CD8-positive, alpha-beta memory T cell (primary cell): ENCODE results near the gene PRPF40B. TPM values are rescaled to one million over a fixed set of nuclear protein-coding genes. Genes with fewer than 3 reads are reported as not detected.

Source experiments
- CTCF ChIA-PET: fragments of 350-600 bp; sonication (Branson Sonifier 250); formaldehyde crosslinking; loops from one replicate; lab custom pipeline; 2021; ENCODE audit warnings: antibody characterized with exemption; lab: Charles Lee
- POLR2A ChIA-PET: fragments of 350-600 bp; sonication (Branson Sonifier 250); formaldehyde crosslinking; loops from one replicate; lab custom pipeline; 2021; ENCODE audit warnings: antibody characterized with exemption; lab: Charles Lee
- DNase-seq, 5 donors: peaks; one replicate each; pipeline versions ENCODE4 v3.0.0 to v3.0.0-alpha.2; 2020 to 2022; ENCODE audit warnings: mixed read lengths in 1 of 5
- H3K27ac ChIP-seq: one replicate; pipeline ENCODE4 v1.7.0; 2013; ENCODE audit warnings: low read depth, mild to moderate bottlenecking, low read length, moderate library complexity
- H3K27me3 ChIP-seq: 2 replicates; pipeline ENCODE4 v1.7.0; 2013; ENCODE audit warnings: low read length, mild to moderate bottlenecking; ENCODE audit not compliant: insufficient read depth, poor library complexity, severe bottlenecking
- H3K36me3 ChIP-seq: 2 replicates; pipeline ENCODE4 v1.7.0; 2013; ENCODE audit warnings: mild to moderate bottlenecking, low read length, moderate library complexity; ENCODE audit not compliant: insufficient read depth
- H3K4me1 ChIP-seq: 2 replicates; pipeline ENCODE4 v1.7.0; 2013; ENCODE audit warnings: mild to moderate bottlenecking, low read length, moderate library complexity; ENCODE audit not compliant: insufficient read depth
- H3K4me3 ChIP-seq: 2 replicates; pipeline ENCODE4 v1.7.0; 2013; ENCODE audit warnings: mild to moderate bottlenecking, low read length
- H3K9me3 ChIP-seq: 2 replicates; pipeline ENCODE4 v1.7.0; 2013; ENCODE audit warnings: mild to moderate bottlenecking, low read length
- H3K27ac Mint-ChIP-seq, 8 donors: one replicate each; pipeline ENCODE4 v1.8.0; 2020 to 2021; ENCODE audit warnings: mixed read lengths in 8 of 8, mild to moderate bottlenecking in 6 of 8, inconsistent platforms in 3 of 8, moderate library complexity in 3 of 8
- H3K27me3 Mint-ChIP-seq, 2 donors: one replicate each; pipeline ENCODE4 v1.8.0; 2020 to 2021; ENCODE audit warnings: mixed read lengths in 2 of 2, mild to moderate bottlenecking in 1 of 2, moderate library complexity in 1 of 2
- H3K36me3 Mint-ChIP-seq, 3 donors: one replicate each; pipeline ENCODE4 v1.8.0; 2020 to 2021; ENCODE audit warnings: mixed read lengths in 3 of 3, inconsistent platforms in 1 of 3, mild to moderate bottlenecking in 1 of 3
- H3K4me1 Mint-ChIP-seq, 3 donors: one replicate each; pipeline ENCODE4 v1.8.0; 2020 to 2021; ENCODE audit warnings: mixed read lengths in 3 of 3, inconsistent platforms in 1 of 3, mild to moderate bottlenecking in 1 of 3
- H3K4me3 Mint-ChIP-seq, 7 donors: one replicate each; pipeline ENCODE4 v1.8.0; 2020 to 2021; ENCODE audit warnings: mixed read lengths in 7 of 7, mild to moderate bottlenecking in 6 of 7, moderate library complexity in 4 of 7, inconsistent platforms in 2 of 7
- H3K9me3 Mint-ChIP-seq, 5 donors: one replicate each; pipeline ENCODE4 v1.8.0; 2020 to 2022; ENCODE audit warnings: mixed read lengths in 5 of 5, mild to moderate bottlenecking in 3 of 5, moderate library complexity in 2 of 5, inconsistent platforms in 1 of 5
- polyA plus RNA-seq: library from polyadenylated mRNA; unstranded; fragments of 300-500 nt; fragmentation: Illumina TruSeq; gene quantifications from one replicate; pipeline ENCODE4 v1.2.3, GENCODE V29; 2021
- total RNA-seq, 2 experiments: library from RNA; stranded (reverse); gene quantifications; one replicate each; pipeline ENCODE4 v1.2.3, GENCODE V29; 2021

Gene PRPF40B
- total and polyA plus RNA-seq, 3 experiments from 2014 or later = 2.0 to 9.9 (median 9.0) TPM

DNA sequence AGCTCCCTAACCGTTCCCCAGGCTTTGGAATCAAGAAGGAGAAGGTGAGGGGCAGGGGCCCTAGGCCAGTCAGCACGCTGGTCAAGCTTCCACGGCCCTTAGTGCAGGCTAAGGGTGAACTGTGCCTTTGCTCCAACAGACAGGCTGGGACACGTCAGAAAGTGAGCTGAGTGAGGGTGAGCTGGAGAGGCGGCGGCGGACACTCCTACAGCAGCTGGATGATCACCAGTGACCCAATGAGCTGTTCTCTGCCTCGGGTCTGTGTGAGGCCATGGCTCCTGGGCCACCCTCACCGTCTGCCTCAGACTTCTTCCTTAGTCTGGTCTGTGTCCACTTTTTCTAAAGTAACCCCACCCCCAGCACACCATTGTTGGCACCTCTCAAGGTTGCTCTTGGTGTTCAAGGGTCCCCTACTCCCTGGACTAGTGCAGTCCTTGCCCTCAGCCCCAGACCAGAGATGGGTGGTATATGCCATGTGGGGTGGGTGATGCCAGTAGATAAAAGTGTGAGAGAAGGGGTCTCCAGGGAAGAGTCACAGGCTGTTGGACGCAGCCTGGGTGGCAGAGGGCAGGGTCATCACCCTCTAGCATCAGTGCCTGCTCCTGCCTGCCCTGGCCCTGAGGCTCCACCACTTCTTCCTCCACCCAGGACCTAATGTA is 20.7 kb downstream of the PRPF40B start:
- Mint-ChIP-seq H3K4me1 (peaks cover 21 to 28% (median 23%) of the 10 kb centered on the region in 3 donors), H3K36me3 (peaks cover 0 to 55% (median 3%) of the 10 kb centered on the region in 3 donors), H3K9me3 (no peaks in the 10 kb centered on the region), H3K27me3 (no peaks in the 10 kb centered on the region), H3K27ac (peak overlapping the region in 7 of 8 donors; percentile 71 to 98 (median 91)), H3K4me3 (no peak overlapping the region)
- Histone ChIP-seq H3K36me3 (peaks cover 5% of the 10 kb centered on the region), H3K27ac (no peak overlapping the region), H3K4me3 (no peak overlapping the region), H3K4me1 (peaks cover 17% of the 10 kb centered on the region), H3K27me3 (no peaks in the 10 kb centered on the region), H3K9me3 (no peaks in the 10 kb centered on the region)
- ChIA-PET CTCF (interaction anchor here (0.9 to 10.3 kb wide), 14 partner anchors 8 to 285 kb away, joined by 3 to 248 read pairs (median 12); partner anchors contain the start of genes FMNL3 and TMBIM6), POLR2A (interaction anchor here (2.6 kb wide), 1 partner anchor 62 kb away, joined by 15 read pairs; the partner anchor contains the start of gene FMNL3)
- peak in 1 of 5 donors; percentile 42 for DNase-seq

DNA sequence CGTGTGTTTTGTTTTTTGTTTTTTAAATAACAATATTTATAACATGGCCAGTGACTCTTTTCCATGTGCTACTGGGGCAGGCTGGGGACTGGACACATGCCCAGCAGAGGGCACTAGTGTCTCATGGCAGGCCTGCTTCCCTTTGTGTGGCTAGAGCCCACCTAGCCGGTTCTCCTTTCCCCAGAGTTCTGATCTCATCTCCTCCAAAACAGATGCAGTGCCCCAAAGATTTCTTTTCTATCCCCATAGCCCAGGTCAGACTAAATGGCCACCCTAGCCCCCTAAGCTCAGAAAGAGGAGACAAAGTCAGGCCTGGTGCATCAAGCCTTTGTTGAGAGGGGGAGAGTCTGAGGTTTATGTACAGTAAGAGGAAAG is 21.2 kb downstream of the PRPF40B start:
- POLR2A ChIA-PET = interaction anchor here (0.6 to 2.6 kb wide), 4 partner anchors 26 to 62 kb away, joined by 3 to 15 read pairs (median 8); partner anchors contain the start of gene FMNL3
- H3K36me3 Mint-ChIP-seq = peaks cover 0 to 59% (median 3%) of the 10 kb centered on the region in 3 donors
- no peaks in the 10 kb centered on the region for H3K9me3 Mint-ChIP-seq
- Histone ChIP-seq H3K36me3 (peaks cover 9% of the 10 kb centered on the region), H3K27me3 (no peaks in the 10 kb centered on the region), H3K4me1 (peaks cover 17% of the 10 kb centered on the region), H3K27ac (no peak overlapping the region), H3K4me3 (no peak overlapping the region), H3K9me3 (no peaks in the 10 kb centered on the region)
- CTCF ChIA-PET = interaction anchor here (0.7 to 10.3 kb wide), 17 partner anchors 9 to 286 kb away, joined by 3 to 248 read pairs (median 7); partner anchors contain the start of genes FMNL3 and TMBIM6
- peak overlapping the region in 2 of 7 donors; percentile 20 to 23 for H3K4me3 Mint-ChIP-seq
- H3K27me3 Mint-ChIP-seq = no peaks in the 10 kb centered on the region
- H3K27ac Mint-ChIP-seq = peak overlapping the region; percentile 44 to 98 (median 89)
- peak; percentile 76 to 89 (median 77) for DNase-seq
- H3K4me1 Mint-ChIP-seq = peaks cover 18 to 31% (median 23%) of the 10 kb centered on the region in 3 donors

DNA sequence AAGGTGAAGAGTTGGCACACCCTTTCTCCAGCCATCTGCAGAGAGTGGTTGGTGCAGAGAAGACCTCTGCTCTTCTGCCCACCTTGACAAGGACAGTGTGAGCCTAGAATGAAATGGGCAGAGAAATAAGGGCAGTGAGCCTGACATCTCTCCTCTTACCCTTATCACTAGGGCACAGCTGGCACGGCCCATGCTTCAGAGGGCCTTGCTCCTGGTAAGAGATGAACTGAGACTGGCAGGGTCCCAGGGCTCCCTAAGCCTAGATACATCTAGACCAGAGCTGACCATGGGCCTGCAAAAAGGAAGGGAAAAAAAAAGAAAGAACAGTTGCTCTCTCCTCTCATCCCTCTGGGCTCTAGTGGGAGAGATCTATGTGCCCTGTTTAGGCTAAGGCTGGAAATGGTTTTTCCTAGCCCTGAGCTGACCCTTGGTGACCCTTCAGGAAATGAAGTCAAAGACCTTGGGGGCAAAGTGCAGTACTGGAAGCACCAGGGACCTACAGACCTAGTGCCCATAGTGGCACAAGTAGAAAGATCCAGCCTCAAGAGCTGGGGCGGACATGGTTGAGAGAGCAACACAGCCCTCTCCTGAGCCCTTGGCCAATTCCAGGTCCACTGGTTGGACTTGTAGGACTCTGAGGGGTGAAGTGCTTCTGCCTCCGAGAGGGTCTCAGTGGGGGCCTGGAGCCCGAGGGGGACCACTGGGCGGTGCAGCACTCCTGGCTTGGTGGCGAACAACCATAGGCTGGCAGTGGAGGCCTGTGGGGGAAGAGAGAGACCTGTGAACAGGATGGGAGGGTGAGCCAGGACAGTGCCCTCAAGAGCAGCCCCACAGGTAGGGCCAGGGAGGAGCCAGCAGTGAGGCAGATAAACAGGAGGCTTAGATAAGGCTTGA is 22.0 kb downstream of the PRPF40B start:
- DNase-seq = no peak
- Histone ChIP-seq H3K27me3 (no peaks in the 10 kb centered on the region), H3K4me3 (no peak overlapping the region), H3K36me3 (peaks cover 15% of the 10 kb centered on the region), H3K4me1 (peaks cover 17% of the 10 kb centered on the region), H3K27ac (no peak overlapping the region), H3K9me3 (no peaks in the 10 kb centered on the region)
- CTCF ChIA-PET = interaction anchor here (0.7 to 10.3 kb wide), 17 partner anchors 8 to 132 kb away, joined by 3 to 248 read pairs (median 7); partner anchors contain the start of genes FMNL3 and TMBIM6
- Mint-ChIP-seq H3K27ac (peak overlapping the region; percentile 44 to 98 (median 84)), H3K4me1 (peaks cover 18 to 35% (median 23%) of the 10 kb centered on the region in 3 donors), H3K27me3 (no peaks in the 10 kb centered on the region), H3K4me3 (no peak overlapping the region), H3K36me3 (peaks cover 0 to 65% (median 9%) of the 10 kb centered on the region in 3 donors), H3K9me3 (no peaks in the 10 kb centered on the region)
- POLR2A ChIA-PET = interaction anchor here (0.6 to 2.6 kb wide), 7 partner anchors 19 to 61 kb away, joined by 3 to 15 read pairs (median 5); partner anchors contain the start of gene FMNL3

DNA sequence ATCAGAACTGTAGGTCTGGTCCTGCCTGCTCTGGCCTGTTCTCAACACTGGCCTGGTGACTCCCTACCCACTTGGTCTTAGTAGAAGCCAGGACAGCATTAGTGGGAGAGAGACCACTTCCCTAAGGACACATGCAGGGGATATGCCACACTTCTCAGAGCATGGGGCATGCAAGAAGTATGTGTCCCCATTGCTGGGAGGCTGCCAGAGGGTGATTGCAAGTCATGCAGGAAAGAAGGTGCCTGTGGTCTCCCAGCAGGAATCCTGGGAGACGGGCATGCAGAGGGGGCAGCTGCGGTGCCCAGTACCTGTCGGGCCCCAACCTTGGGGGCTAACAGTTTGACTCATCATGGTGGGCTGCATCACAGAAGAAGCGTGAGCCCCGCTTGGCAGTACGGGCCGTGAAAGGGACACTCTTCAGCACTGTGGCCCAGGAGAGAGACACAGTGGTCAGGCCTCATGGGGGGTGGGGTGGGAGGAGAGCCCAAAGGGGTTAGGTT is 23.0 kb downstream of the PRPF40B start:
- H3K36me3 ChIP-seq = peaks cover 17% of the 10 kb centered on the region
- DNase-seq = no peak
- H3K9me3 ChIP-seq = no peaks in the 10 kb centered on the region
- Mint-ChIP-seq H3K27ac (peak overlapping the region in 2 of 8 donors; percentile 24 to 51), H3K4me1 (peaks cover 18 to 35% (median 23%) of the 10 kb centered on the region in 3 donors), H3K9me3 (no peaks in the 10 kb centered on the region), H3K36me3 (peaks cover 0 to 75% (median 9%) of the 10 kb centered on the region in 3 donors), H3K4me3 (no peak overlapping the region), H3K27me3 (no peaks in the 10 kb centered on the region)
- no peak overlapping the region for H3K27ac ChIP-seq
- ChIA-PET POLR2A (interaction anchor here (0.6 kb wide), 1 partner anchor 12 kb away, joined by 4 read pairs; no protein-coding TSS in a partner anchor), CTCF (interaction anchor here (1.0 to 10.3 kb wide), 6 partner anchors 9 to 61 kb away, joined by 3 to 248 read pairs (median 12); partner anchors contain the start of gene FMNL3)
- H3K27me3 ChIP-seq = no peaks in the 10 kb centered on the region
- no peak overlapping the region for H3K4me3 ChIP-seq
- H3K4me1 ChIP-seq = peaks cover 17% of the 10 kb centered on the region

DNA sequence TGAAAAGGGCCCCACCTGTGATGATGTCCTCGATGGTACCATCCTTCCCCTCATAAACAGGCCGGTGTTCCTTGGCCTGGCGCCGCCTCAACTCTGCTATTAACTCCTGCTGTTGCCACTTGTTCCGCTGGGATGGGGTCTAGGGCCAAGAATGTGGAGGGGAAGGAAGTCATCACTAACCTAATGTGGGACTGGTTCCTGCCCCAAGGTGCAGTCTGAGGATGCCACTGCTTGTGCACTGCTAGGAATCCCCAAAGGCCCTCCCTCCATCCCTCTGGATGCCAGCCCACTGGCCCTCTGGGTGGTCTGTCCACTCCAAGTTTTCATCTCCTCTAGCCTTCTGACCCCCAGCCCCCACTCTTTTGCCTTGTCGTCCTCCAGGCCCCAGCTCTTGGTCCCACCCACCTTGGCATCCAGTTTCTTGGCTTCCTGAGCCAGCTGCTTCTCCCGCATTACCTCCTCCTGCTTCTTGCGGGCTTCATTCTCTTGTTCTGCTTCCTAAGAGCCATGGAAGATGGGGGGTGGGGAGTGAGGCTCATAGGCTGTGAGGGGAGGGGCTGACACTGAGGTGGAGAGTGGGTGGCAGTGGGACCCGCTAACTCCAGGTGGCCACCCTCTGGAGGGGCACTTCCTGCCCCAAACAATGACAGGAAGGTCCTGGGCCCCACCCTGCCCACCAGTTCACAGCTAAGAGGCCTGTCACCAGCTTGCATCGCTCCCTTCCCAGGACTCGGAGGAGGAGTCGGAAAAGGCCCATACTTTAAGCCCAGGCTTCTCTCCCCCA is 23.7 kb downstream of the PRPF40B start:
- Histone ChIP-seq H3K27ac (no peak overlapping the region), H3K4me1 (peaks cover 17% of the 10 kb centered on the region), H3K4me3 (no peak overlapping the region), H3K36me3 (peaks cover 17% of the 10 kb centered on the region), H3K9me3 (no peaks in the 10 kb centered on the region), H3K27me3 (no peaks in the 10 kb centered on the region)
- POLR2A ChIA-PET = interaction anchor here (0.8 kb wide), 1 partner anchor 11 kb away, joined by 3 read pairs; no protein-coding TSS in a partner anchor
- DNase-seq = no peak
- peak overlapping the region in 4 of 8 donors; percentile 12 to 84 (median 58) for H3K27ac Mint-ChIP-seq
- CTCF ChIA-PET = interaction anchor here (1.0 to 10.3 kb wide), 7 partner anchors 10 to 192 kb away, joined by 3 to 248 read pairs (median 7); partner anchors contain the start of genes FMNL3 and TMBIM6
- H3K4me1 Mint-ChIP-seq = peaks cover 18 to 35% (median 23%) of the 10 kb centered on the region in 3 donors
- no peaks in the 10 kb centered on the region for H3K27me3 Mint-ChIP-seq
- H3K9me3 Mint-ChIP-seq = no peaks in the 10 kb centered on the region
- peaks cover 0 to 81% (median 9%) of the 10 kb centered on the region in 3 donors for H3K36me3 Mint-ChIP-seq
- no peak overlapping the region for H3K4me3 Mint-ChIP-seq

DNA sequence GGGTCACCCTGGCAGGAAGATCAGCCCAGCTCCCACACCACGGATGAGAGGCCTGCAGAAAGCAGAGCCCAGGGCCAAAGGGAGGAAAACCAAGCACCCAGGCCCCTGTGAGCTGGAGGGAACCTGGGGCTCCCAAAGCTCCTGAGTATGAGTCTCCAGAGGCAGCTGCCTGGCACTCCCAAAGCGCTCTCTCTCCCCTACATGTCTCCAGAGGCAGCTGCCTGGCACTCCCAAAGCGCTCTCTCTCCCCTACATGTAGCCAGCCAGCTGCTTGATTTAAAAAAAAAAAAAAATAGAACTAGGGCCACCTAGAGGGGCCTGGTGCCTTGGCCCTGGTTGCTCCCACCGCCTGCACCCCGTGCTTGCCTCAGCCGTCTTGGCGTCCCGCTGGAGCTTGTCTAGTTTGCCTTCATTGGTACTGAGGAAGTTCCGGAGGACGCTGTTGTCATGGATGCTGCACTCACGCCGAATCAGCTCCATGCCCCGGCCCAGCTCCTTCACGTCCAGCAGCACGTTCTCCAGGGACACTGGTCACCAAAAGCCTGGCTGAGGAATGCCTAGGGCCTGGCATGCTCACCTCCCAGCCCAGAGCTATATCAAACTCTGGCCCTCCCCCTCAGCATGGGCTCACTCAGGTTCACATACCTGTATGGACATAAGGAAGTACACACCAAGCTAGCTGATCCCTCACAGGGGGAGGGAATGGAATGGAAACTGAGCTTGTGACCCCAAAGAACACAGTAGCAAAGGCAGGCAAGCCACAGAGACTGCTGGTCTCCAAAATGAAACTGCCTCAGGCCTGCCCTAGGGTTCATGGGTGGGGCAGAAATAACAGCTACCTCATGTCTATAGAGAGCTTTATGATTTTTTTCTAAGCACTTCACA is 24.7 kb downstream of the PRPF40B start:
- Histone ChIP-seq H3K27me3 (no peaks in the 10 kb centered on the region), H3K36me3 (peaks cover 17% of the 10 kb centered on the region), H3K27ac (no peak overlapping the region), H3K4me1 (peaks cover 17% of the 10 kb centered on the region), H3K4me3 (no peak overlapping the region), H3K9me3 (no peaks in the 10 kb centered on the region)
- peaks cover 18 to 35% (median 23%) of the 10 kb centered on the region in 3 donors for H3K4me1 Mint-ChIP-seq
- POLR2A ChIA-PET = interaction anchor here (0.8 to 2.1 kb wide), 3 partner anchors 12 to 60 kb away, joined by 3 to 8 read pairs (median 3); no protein-coding TSS in a partner anchor
- H3K27ac Mint-ChIP-seq = peak overlapping the region; percentile 20 to 88 (median 58)
- H3K4me3 Mint-ChIP-seq = no peak overlapping the region
- no peak for DNase-seq
- H3K27me3 Mint-ChIP-seq = no peaks in the 10 kb centered on the region
- no peaks in the 10 kb centered on the region for H3K9me3 Mint-ChIP-seq
- H3K36me3 Mint-ChIP-seq = peaks cover 0 to 84% (median 11%) of the 10 kb centered on the region in 3 donors
- CTCF ChIA-PET = interaction anchor here (1.0 to 10.3 kb wide), 10 partner anchors 11 to 191 kb away, joined by 3 to 248 read pairs (median 5); partner anchors contain the start of genes FMNL3 and TMBIM6
